Mammary microvascular endothelial cell (primary cell): Measurements from ENCODE around the gene TUBB3. TPM values are rescaled to one million over a fixed set of nuclear protein-coding genes. Genes with fewer than 3 reads are reported as not detected.

ENCODE experiments used
- total RNA-seq: library from RNA; depleted of rRNA; stranded (reverse); fragments of >200 nt; gene quantifications from 2 replicates; pipeline ENCODE4 v1.2.3, GENCODE V29; 2015

Gene TUBB3
- total RNA-seq: 202 and 210 TPM in 2 replicates

DNA sequence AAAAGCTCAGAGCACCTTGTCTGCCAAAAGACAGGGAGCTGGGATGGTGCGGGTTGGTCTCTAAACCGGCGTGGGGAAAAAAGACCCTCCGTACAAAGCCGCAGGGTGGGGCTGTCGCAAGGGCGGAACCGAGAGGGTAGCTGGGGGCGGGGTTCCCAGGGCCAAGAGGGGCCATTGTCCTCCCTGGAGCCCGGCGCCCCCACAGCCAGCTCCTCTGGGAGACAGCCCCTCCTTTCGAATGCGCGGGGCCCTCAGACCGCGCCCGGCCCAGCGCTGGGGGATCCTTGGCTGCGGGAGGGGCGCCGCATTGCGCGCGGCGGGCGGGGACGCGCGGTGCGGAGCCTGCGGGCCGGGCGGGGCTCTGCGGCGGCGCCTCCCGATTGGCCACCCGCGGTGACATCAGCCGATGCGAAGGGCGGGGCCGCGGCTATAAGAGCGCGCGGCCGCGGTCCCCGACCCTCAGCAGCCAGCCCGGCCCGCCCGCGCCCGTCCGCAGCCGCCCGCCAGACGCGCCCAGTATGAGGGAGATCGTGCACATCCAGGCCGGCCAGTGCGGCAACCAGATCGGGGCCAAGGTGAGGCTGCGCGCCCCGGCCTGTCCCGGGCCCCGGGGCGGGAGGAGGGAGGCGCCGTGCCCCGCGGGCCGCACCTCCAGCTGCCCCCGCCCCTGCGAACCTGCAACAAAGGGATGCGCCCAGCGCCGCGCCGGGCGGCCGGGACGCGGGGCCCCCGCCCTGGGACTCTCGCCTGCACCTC, at the start of gene TUBB3:
TUBB3 (plus strand) TSS at position 459 of the 756 bp plus-strand sequence; CDS start at position 519, 60 bp downstream.

DNA sequence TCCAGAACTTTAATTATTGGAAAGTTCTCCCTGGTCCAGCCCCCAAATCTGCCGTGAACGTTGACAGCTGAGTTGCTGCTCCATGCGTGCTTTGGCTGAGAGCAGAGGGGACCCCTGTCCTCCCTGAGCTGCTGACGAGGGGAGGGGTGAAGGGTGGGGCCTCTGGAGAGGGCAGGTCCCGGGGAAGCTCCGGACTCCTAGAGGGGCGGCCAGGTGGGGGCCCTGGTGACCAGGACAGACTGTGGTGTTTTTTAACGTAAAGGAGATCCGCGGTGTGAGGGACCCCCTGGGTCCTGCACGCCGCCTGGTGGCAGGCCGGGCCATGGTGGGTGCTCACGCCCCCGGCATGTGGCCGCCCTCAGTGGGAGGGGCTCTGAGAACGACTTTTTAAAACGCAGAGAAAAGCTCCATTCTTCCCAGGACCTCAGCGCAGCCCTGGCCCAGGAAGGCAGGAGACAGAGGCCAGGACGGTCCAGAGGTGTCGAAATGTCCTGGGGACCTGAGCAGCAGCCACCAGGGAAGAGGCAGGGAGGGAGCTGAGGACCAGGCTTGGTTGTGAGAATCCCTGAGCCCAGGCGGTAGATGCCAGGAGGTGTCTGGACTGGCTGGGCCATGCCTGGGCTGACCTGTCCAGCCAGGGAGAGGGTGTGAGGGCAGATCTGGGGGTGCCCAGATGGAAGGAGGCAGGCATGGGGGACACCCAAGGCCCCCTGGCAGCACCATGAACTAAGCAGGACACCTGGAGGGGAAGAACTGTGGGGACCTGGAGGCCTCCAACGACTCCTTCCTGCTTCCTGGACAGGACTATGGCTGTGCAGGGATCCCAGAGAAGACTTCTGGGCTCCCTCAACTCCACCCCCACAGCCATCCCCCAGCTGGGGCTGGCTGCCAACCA, 4.4 kb upstream of the TUBB3 start, which contains the start of gene MC1R:
MC1R (plus strand) TSS at position 410 of the 895 bp plus-strand sequence; CDS start at position 807, 397 bp downstream.

Other genes starting within 250 kb of the TUBB3 start
- 38.7 and 45.4 TPM in 2 replicates for gene CDK10, start 236.7 kb upstream of the TUBB3 start, total RNA-seq
- 12.9 and 15.8 TPM in 2 replicates for gene SPATA2L, start 221.6 kb upstream of the TUBB3 start, total RNA-seq
- 5.1 and 5.9 TPM in 2 replicates for gene VPS9D1, start 202.4 kb upstream of the TUBB3 start, total RNA-seq
- 15.3 and 23.1 TPM in 2 replicates for gene ZNF276, start 201.8 kb upstream of the TUBB3 start, total RNA-seq
- gene FANCA, start 106.7 kb upstream of the TUBB3 start, total RNA-seq: 18.7 and 22.3 TPM in 2 replicates
- gene SPIRE2, start 94.9 kb upstream of the TUBB3 start, total RNA-seq: 1.6 and 2.4 TPM in 2 replicates
- gene TCF25, start 49.8 kb upstream of the TUBB3 start, total RNA-seq: 130 and 132 TPM in 2 replicates
- 0.87 and 1.1 TPM in 2 replicates for gene MC1R, start 4.5 kb upstream of the TUBB3 start, total RNA-seq
- 132 and 147 TPM in 2 replicates for gene DEF8, start 25.4 kb downstream of the TUBB3 start, total RNA-seq
- gene DBNDD1, start 96.1 kb downstream of the TUBB3 start, total RNA-seq: 4.0 and 5.7 TPM in 2 replicates
- not detected in 2 replicates for gene PRDM7, start 154.0 kb downstream of the TUBB3 start, total RNA-seq